HepG2 (cell line): ENCODE measurements around the gene ACSL1. TPM values are rescaled to one million over a fixed set of nuclear protein-coding genes. Genes with fewer than 3 reads are reported as not detected.

Experiments
- ATAC-seq: fragments of 200-7000 bp; cut with Tn5 transposase; 3 replicates; pipeline ENCODE4 v1.9.1; 2020; ENCODE audit warnings: mild to moderate bottlenecking, moderate library complexity
- BruUV-seq: library from RNA; stranded (reverse); fragments of 400-500 nt; replicated peaks from 2 replicates; lab custom pipeline; 2021; lab: Mats Ljungman, UMichigan
- CTCF ChIA-PET: fragments of 300-600 bp; formaldehyde crosslinking; extraction: SDS; loops from one replicate; lab custom pipeline; 2021; ENCODE audit warnings: low total read pairs, inconsistent platforms, low intra/inter-chr PET ratio; lab: Yijun Ruan, JAX
- POLR2A ChIA-PET: fragments of 350-600 bp; sonication (Branson Sonifier 250); formaldehyde crosslinking; loops from one replicate; lab custom pipeline; 2020; ENCODE audit warnings: antibody characterized with exemption, inconsistent platforms; lab: Yijun Ruan, JAX
- DNase-seq: peaks from one replicate; pipeline ENCODE4 v3.0.0-alpha.2; 2015; ENCODE audit warnings: low spot score
- FAIRE-seq: peaks from 3 replicates; lab custom pipeline; 2011; peaks lifted over from hg19 to GRCh38; lab: Jason Lieb, UNC
- H2AFZ ChIP-seq: one replicate; pipeline ENCODE4 v1.6.1; 2011; ENCODE audit warnings: low read length, inconsistent platforms
- H3K27ac ChIP-seq: fragments of 300-600 bp; 3 replicates; pipeline ENCODE4 v1.8.0; 2011; ENCODE audit warnings: mixed run types, mild to moderate bottlenecking, mixed read lengths, low read length, inconsistent platforms; ENCODE audit not compliant: insufficient read depth; ENCODE audit errors: extremely low read length
- H3K27me3 ChIP-seq, 2 experiments: fragments of 200-600 bp in 1 of 2; 2 replicates in 1 of 2; 3 replicates in 1 of 2; pipeline versions ENCODE4 v1.6.0 to v1.8.0; 2011; ENCODE audit warnings: low read length in 2 of 2, mild to moderate bottlenecking in 2 of 2, moderate library complexity in 2 of 2, inconsistent platforms in 1 of 2; ENCODE audit not compliant: insufficient read depth in 2 of 2, control insufficient read depth in 1 of 2
- H3K36me3 ChIP-seq, 2 experiments: fragments of 200-600 bp in 1 of 2; replicated peaks in 1 of 2; 2 replicates in 1 of 2; 3 replicates in 1 of 2; pipeline versions ENCODE4 v1.5.1 to v1.8.0; 2011; ENCODE audit warnings: low read length in 2 of 2, inconsistent platforms in 1 of 2; ENCODE audit not compliant: insufficient read depth in 2 of 2, control insufficient read depth in 1 of 2
- H3K4me1 ChIP-seq: 2 replicates; pipeline ENCODE4 v1.5.1; 2012; ENCODE audit warnings: low read length, inconsistent platforms; ENCODE audit not compliant: insufficient read depth
- H3K4me2 ChIP-seq: 2 replicates; pipeline ENCODE4 v1.6.0; 2011; ENCODE audit warnings: low read depth, low read length, inconsistent platforms
- H3K4me3 ChIP-seq, 3 experiments: fragments of 200-600 bp in 1 of 3; sonication (generic), shearing (Covaris generic) in 1 of 3; replicated peaks in 1 of 3; 2 replicates each; pipeline ENCODE4 v1.5.1; 2011 to 2016; ENCODE audit warnings: low read length in 3 of 3, inconsistent platforms in 2 of 3, low read depth in 2 of 3, mild to moderate bottlenecking in 2 of 3, control low read depth in 1 of 3, mixed read lengths in 1 of 3; ENCODE audit not compliant: insufficient read depth in 1 of 3
- H3K79me2 ChIP-seq: one replicate; pipeline ENCODE4 v1.6.1; 2011; ENCODE audit warnings: low read length, inconsistent platforms; ENCODE audit not compliant: insufficient read depth
- H3K9ac ChIP-seq: 2 replicates; pipeline ENCODE4 v1.6.0; 2011; ENCODE audit warnings: mild to moderate bottlenecking, low read depth, low read length, inconsistent platforms; ENCODE audit not compliant: insufficient read depth
- H3K9me3 ChIP-seq: 2 replicates; pipeline ENCODE4 v1.5.1; 2012; ENCODE audit warnings: mild to moderate bottlenecking, low read length
- H4K20me1 ChIP-seq: 2 replicates; pipeline ENCODE4 v1.6.0; 2011; ENCODE audit warnings: inconsistent platforms, mild to moderate bottlenecking, low read length, moderate library complexity; ENCODE audit not compliant: insufficient read depth
- ARNT2 ChIP-seq: sonication (generic); formaldehyde crosslinking; IDR thresholded peaks from 2 replicates; pipeline ENCODE4 v1.8.0; 2022; ENCODE audit warnings: mild to moderate bottlenecking, low read depth, missing genetic modification reagents, moderate library complexity
- ATF2 ChIP-seq: sonication (generic); formaldehyde crosslinking; IDR thresholded peaks from 2 replicates; pipeline ENCODE4 v1.4.0; 2020; ENCODE audit warnings: missing genetic modification reagents
- BATF2 ChIP-seq: sonication (generic); formaldehyde crosslinking; IDR thresholded peaks from 2 replicates; pipeline ENCODE4 v1.8.0; 2022; ENCODE audit warnings: mild to moderate bottlenecking, missing genetic modification reagents, moderate library complexity
- BCLAF1 ChIP-seq: fragments of 450-650 bp; IDR thresholded peaks from 2 replicates; pipeline ENCODE4 v1.6.1; 2017; ENCODE audit warnings: mild to moderate bottlenecking
- CCAR2 ChIP-seq: fragments of 200-400 bp; formaldehyde crosslinking; optimal IDR thresholded peaks from 2 replicates; pipeline ENCODE3; 2018; ENCODE audit warnings: low read depth, mild to moderate bottlenecking, low read length, moderate library complexity
- CEBPG ChIP-seq: IDR thresholded peaks from 2 replicates; pipeline ENCODE4 v1.6.1; 2016
- CTCF ChIP-seq: sonication (generic); formaldehyde crosslinking; IDR thresholded peaks from 2 replicates; pipeline ENCODE4 v1.5.0; 2020; ENCODE audit warnings: mild to moderate bottlenecking, missing genetic modification reagents, moderate library complexity
- ELF1 ChIP-seq: sonication (generic); formaldehyde crosslinking; IDR thresholded peaks from 2 replicates; pipeline ENCODE4 v1.4.0; 2020; ENCODE audit warnings: missing genetic modification reagents
- RFX1 ChIP-seq: fragments of 450-650 bp; IDR thresholded peaks from 2 replicates; pipeline ENCODE4 v1.6.1; 2017
- ZMAT3 ChIP-seq: sonication (generic); formaldehyde crosslinking; conservative IDR thresholded peaks from 2 replicates; pipeline ENCODE4 v1.7.0; 2021; ENCODE audit warnings: missing genetic modification reagents
- ZNF691 ChIP-seq: sonication (generic); formaldehyde crosslinking; IDR thresholded peaks from 2 replicates; pipeline ENCODE4 v1.4.0; 2020; ENCODE audit warnings: missing genetic modification reagents, low read depth, mild to moderate bottlenecking, borderline replicate concordance
- WGBS: methylation state at CpG from one replicate; pipeline ENCODE4 v1.1.6; 2017; ENCODE audit warnings: low lambda C conversion rate; 5-methylcytosine and 5-hydroxymethylcytosine counted together
- in situ Hi-C: cut with HindIII; loops from 2 replicates; pipeline ENCODE4 v1.10.0; 2017; ENCODE audit warnings: low pct_unique_long_range_greater_than_20kb; ENCODE audit not compliant: extremely low pct_ligation_motif_present
- intact Hi-C: fragments of 100-400 bp; cut with micrococcal nuclease; formaldehyde crosslinking; loops from one replicate; pipeline ENCODE4 v1.10.0; 2022; ENCODE audit not compliant: unreplicated experiment
- polyA plus RNA-seq, 8 experiments: library from polyadenylated mRNA; depleted of rRNA in 3 of 8; stranded (reverse) in 7 of 8; unstranded in 1 of 8; fragments of >200 nt; fragmentation: Illumina TruSeq in 4 of 8; extraction: Trizol in 4 of 8; gene quantifications; 2 replicates each; pipeline versions ENCODE4 v1.2.1 to v1.2.3, GENCODE V29; 2011 to 2016; ENCODE audit warnings: low read depth in 4 of 8, missing spikeins in 1 of 8, mixed read lengths in 1 of 8; ENCODE audit not compliant: insufficient read depth in 1 of 8
- total RNA-seq, 5 experiments: library from RNA; depleted of rRNA; stranded (reverse); fragments of >200 nt; fragmentation: Illumina TruSeq; extraction: Trizol; gene quantifications; 2 replicates each; pipeline ENCODE4 v1.2.3, GENCODE V29; 2016; ENCODE audit warnings: low read depth in 1 of 5

Gene ACSL1
- total and polyA plus RNA-seq, 2 of the 13 experiments (the other 11 are each of a cell fraction or from before 2014, with no cell fraction given): 10.0 to 29.8 TPM

- no peak for TF ChIP-seq CTCF (CRISPR knock-in tag)
- no peak for TF ChIP-seq CCAR2
- TF ChIP-seq BATF2: no peak
- no peak for TF ChIP-seq BCLAF1
- no peak for TF ChIP-seq RFX1
- TF ChIP-seq CEBPG (CRISPR knock-in tag): no peak
Observed at GRCh38 chr4:184822356-184822755, 3.4 kb downstream of the ACSL1 start (continued).

GRCh38 chr4:184821242-184821641 is 4.5 kb downstream of the ACSL1 start:
- Histone ChIP-seq H3K9ac (no peak overlapping the region), H3K4me2 (no peak overlapping the region), H3K4me3 (no peak overlapping the region), H3K27me3 (no peaks in the 10 kb centered on the region), H3K79me2 (peaks cover 9% of the 10 kb centered on the region), H3K27ac (no peak overlapping the region), H4K20me1 (0 out of 2 replicates have a peak, but pooled peaks cover 4% of the 10 kb centered on the region), H3K4me1 (peaks cover 65% of the 10 kb centered on the region), H2AFZ (no peak overlapping the region), H3K9me3 (no peaks in the 10 kb centered on the region), H3K36me3 (no peaks in the 10 kb centered on the region)
- ChIA-PET POLR2A (interaction anchor here (1.9 to 2.0 kb wide), 2 partner anchors 7 to 13 kb away, joined by 6 to 10 read pairs; no protein-coding TSS in a partner anchor), CTCF (no interaction called here)
- intact Hi-C loops: no loop called here
- in situ Hi-C loops: loop anchor here (10.0 kb wide), 1 partner anchor 76 kb away; no protein-coding TSS in a partner anchor
- DNase-seq (no peak), FAIRE-seq (no peak), ATAC-seq (no peak)
- BruUV-seq: no TSS peak
- WGBS: 94% methylated on average over 2 of the region's 2 CpGs
- no peak for TF ChIP-seq ZNF691 (CRISPR knock-in tag)
- TF ChIP-seq ZMAT3 (CRISPR knock-in tag): no peak
- no peak for TF ChIP-seq ATF2
- TF ChIP-seq ELF1: no peak
- no peak for TF ChIP-seq ARNT2 (CRISPR knock-in tag)
